Ascending aorta (tissue), 2 donors: ENCODE results near the gene ZAP70. TPM values are rescaled to one million over a fixed set of nuclear protein-coding genes. Genes with fewer than 3 reads are reported as not detected.

ENCODE experiments used
- DNase-seq, 2 donors: peaks; one replicate each; pipeline ENCODE4 v3.0.0-alpha.2; 2019; ENCODE audit warnings: low spot score in 2 of 2
- H3K27ac ChIP-seq, 2 donors: fragments of 200-600 bp; sonication (generic); one replicate each; pipeline ENCODE4 v1.5.1; 2016 to 2017; ENCODE audit warnings: mild to moderate bottlenecking in 1 of 2
- H3K27me3 ChIP-seq: fragments of 200-600 bp; sonication (generic); one replicate; pipeline ENCODE4 v1.5.1; 2017
- H3K36me3 ChIP-seq, 2 donors: fragments of 200-600 bp; sonication (generic); one replicate each; pipeline ENCODE4 v1.5.1; 2016
- H3K4me1 ChIP-seq, 2 donors: fragments of 200-600 bp; sonication (generic); one replicate each; pipeline ENCODE4 v1.5.1; 2016 to 2017; ENCODE audit warnings: mild to moderate bottlenecking in 1 of 2
- H3K4me3 ChIP-seq, 2 donors: fragments of 200-600 bp; sonication (generic); one replicate each; pipeline ENCODE4 v1.5.1; 2016 to 2017; ENCODE audit warnings: mild to moderate bottlenecking in 1 of 2
- H3K9me3 ChIP-seq, 2 donors: fragments of 200-600 bp; sonication (generic); one replicate each; pipeline ENCODE4 v1.5.1; 2016
- intact Hi-C: fragments of 100-400 bp; cut with DNase I; formaldehyde crosslinking; loops from one replicate; pipeline ENCODE4 v1.15.1; 2023
- total RNA-seq: library from RNA; depleted of rRNA; stranded (reverse); fragments of >200 nt; gene quantifications from one replicate; pipeline ENCODE4 v1.1.0, GENCODE V29; 2016
- TF ChIP-seq, protein P1 (sequence below), 3 experiments: fragments of 200-600 bp in 2 of 3; fragments of 450-650 bp in 1 of 3; sonication (generic) in 2 of 3; IDR thresholded peaks; one replicate each; pipeline ENCODE4 v1.5.1; 2016 to 2019; ENCODE audit warnings: antibody characterized with exemption in 3 of 3, mild to moderate bottlenecking in 1 of 3, moderate library complexity in 1 of 3

The ZAP70 gene
- total RNA-seq, 1 donor from 2014 or later = 2.7 TPM

DNA sequence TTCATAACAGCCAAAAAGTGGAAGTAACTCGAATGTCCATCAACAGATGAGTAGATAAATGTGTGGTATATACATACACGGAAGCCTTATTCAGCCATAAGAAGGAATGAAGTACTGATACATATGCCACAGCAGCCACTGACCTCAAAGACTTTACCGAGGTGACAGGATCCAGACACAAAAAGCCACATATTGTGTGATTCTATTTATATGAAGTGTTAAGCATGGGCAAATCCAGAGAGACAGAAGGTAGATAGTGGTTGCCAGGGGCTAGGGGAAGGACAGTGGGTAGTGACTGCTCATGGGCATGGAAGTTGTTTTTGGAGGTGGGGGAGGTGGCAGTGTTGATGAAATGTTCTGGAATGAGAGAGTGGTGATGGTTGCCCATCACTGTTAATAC is 33.9 kb downstream of the ZAP70 start:
- no peak for DNase-seq
- Histone ChIP-seq H3K36me3 (no peaks in the 10 kb centered on the region), H3K9me3 (no peaks in the 10 kb centered on the region), H3K4me1 (no peaks in the 10 kb centered on the region), H3K27ac (no peak overlapping the region), H3K27me3 (no peaks in the 10 kb centered on the region), H3K4me3 (no peak overlapping the region)
- TF ChIP-seq, protein P1, sequence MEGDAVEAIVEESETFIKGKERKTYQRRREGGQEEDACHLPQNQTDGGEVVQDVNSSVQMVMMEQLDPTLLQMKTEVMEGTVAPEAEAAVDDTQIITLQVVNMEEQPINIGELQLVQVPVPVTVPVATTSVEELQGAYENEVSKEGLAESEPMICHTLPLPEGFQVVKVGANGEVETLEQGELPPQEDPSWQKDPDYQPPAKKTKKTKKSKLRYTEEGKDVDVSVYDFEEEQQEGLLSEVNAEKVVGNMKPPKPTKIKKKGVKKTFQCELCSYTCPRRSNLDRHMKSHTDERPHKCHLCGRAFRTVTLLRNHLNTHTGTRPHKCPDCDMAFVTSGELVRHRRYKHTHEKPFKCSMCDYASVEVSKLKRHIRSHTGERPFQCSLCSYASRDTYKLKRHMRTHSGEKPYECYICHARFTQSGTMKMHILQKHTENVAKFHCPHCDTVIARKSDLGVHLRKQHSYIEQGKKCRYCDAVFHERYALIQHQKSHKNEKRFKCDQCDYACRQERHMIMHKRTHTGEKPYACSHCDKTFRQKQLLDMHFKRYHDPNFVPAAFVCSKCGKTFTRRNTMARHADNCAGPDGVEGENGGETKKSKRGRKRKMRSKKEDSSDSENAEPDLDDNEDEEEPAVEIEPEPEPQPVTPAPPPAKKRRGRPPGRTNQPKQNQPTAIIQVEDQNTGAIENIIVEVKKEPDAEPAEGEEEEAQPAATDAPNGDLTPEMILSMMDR (IDR thresholded peaks at IDR 0.05) = no peak
- intact Hi-C loops = no loop called here

DNA sequence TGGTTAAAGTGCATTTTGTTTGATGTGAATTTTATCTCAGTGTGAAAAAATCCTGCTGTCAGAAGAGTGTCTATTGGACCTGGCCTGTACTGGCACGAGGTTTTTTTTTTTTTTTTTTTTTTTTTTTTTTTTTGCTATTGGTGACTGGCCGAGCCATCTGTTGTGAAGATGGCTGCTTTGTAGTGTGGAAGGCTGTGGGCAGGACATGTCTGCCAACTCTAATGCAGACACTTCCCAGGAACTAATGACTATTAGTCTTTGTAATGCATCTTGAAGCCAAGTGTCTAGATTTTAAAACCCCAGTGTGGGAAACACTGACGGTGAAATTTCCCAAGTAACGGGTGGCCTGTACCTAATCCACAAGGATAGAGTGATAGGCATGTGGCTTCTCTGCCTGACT is 34.3 kb downstream of the ZAP70 start:
- no peak for DNase-seq
- intact Hi-C loops = no loop called here
- H3K4me3 ChIP-seq = no peak overlapping the region
- TF ChIP-seq, protein P1 (IDR thresholded peaks at IDR 0.05) = no peak
- H3K27me3 ChIP-seq = no peaks in the 10 kb centered on the region
- no peaks in the 10 kb centered on the region for H3K4me1 ChIP-seq
- H3K9me3 ChIP-seq = no peaks in the 10 kb centered on the region
- no peak overlapping the region for H3K27ac ChIP-seq
- H3K36me3 ChIP-seq = no peaks in the 10 kb centered on the region

DNA sequence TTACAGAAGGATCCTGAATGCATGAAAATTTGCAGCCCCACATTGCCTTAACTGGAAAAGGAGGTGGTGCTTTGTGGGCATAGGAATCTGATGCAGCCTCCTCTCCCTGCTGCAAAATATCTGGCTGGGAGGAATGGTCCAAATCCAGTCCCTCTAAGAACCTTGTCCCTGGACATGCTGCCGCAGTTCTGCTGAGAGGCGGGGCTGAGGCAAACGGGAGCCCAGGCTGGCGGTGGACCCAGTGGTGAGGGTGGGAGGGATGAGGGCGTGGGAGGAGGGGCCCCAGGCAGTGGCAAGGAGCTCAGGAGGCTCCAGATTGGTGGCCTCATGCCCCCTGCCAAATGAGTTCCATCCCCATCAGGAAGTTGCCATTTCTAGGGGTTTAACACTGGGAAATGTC is 36.2 kb downstream of the ZAP70 start:
- intact Hi-C loops = no loop called here
- Histone ChIP-seq H3K4me3 (no peak overlapping the region), H3K4me1 (no peaks in the 10 kb centered on the region), H3K36me3 (no peaks in the 10 kb centered on the region), H3K27ac (no peak overlapping the region), H3K9me3 (no peaks in the 10 kb centered on the region), H3K27me3 (no peaks in the 10 kb centered on the region)
- DNase-seq = no peak
- TF ChIP-seq, protein P1 (IDR thresholded peaks at IDR 0.05) = no peak

DNA sequence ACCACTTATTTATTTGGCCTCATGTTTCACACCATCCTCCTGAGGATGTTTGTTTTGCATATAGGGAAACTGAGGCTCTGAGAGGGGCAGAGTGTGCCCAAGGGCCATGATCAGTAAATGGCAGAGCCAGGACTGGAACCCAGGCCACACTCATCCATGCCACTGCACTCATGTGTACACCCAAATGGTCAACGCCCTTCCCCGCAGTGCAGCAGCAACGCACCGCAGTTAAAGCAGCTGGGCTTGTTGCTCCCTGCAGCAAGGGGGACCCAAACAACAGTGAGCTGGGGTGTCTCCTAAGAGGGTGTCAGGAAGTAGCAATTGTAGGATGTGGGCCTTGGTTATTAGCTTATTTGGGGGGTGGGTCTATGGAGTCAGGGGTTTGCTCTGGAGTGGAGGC is 36.6 kb downstream of the ZAP70 start:
- intact Hi-C loops = no loop called here
- Histone ChIP-seq H3K27ac (no peak overlapping the region), H3K27me3 (no peaks in the 10 kb centered on the region), H3K9me3 (no peaks in the 10 kb centered on the region), H3K36me3 (no peaks in the 10 kb centered on the region), H3K4me3 (no peak overlapping the region), H3K4me1 (no peaks in the 10 kb centered on the region)
- DNase-seq = no peak
- TF ChIP-seq, protein P1 (IDR thresholded peaks at IDR 0.05) = no peak

DNA sequence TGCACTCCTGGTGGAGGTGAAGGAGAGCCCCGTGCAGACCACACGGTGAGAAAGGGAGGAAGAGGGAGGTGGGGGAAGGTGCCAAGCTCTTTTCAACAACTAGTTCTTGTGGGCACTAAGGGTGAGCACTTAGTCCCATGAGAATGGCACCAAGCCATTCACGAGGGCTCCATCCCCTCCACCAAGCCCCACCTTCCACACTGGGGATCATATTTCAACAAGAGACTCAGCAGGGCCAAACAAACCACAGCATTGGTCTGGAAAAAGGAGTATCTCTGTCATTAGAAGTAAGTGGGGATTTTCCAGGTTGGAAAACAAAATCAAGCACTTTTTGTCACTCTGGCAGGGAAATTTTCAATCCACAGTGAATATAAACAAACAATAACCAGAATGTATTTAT is 38.4 kb downstream of the ZAP70 start:
- intact Hi-C loops = no loop called here
- no peak overlapping the region for H3K4me3 ChIP-seq
- peaks cover 9 to 13% of the 10 kb centered on the region in 2 donors for H3K36me3 ChIP-seq
- TF ChIP-seq, protein P1 (IDR thresholded peaks at IDR 0.05) = no peak
- H3K4me1 ChIP-seq = no peaks in the 10 kb centered on the region
- H3K9me3 ChIP-seq = no peaks in the 10 kb centered on the region
- H3K27me3 ChIP-seq = no peaks in the 10 kb centered on the region
- H3K27ac ChIP-seq = no peak overlapping the region
- no peak for DNase-seq
